Inflammatory macrophage (primary cell): ENCODE data around the gene RNF169.
"Not testable (repeated sequence)": the region's sequence is repeated elsewhere in the genome, so short reads cannot be mapped to it uniquely, and the experiment has no call there.

Source experiments
- DNase-seq, 2 donors: peaks; one replicate each; pipeline ENCODE4 v3.0.0-alpha.2; 2020 to 2022

RNF169 gene

GRCh38 chr11:74730571-74731260 lies 17.9 kb upstream of the RNF169 start:
- no peak for DNase-seq

- peak in 1 of 2 donors; percentile 19 for DNase-seq
These were observed 17.2 kb upstream of the RNF169 start, which contains the start of gene CHRDL2 for GRCh38 chr11:74731301-74732094. Gene CHRDL2, minus strand, starts transcription at chr11:74731426. Its CDS starts 538 bp downstream, at chr11:74730888.

- DNase-seq, result no peak
These were observed 14.1 kb upstream of the RNF169 start for GRCh38 chr11:74734559-74734925.

GRCh38 chr11:74735365-74735928 lies 13.2 kb upstream of the RNF169 start:
- DNase-seq, result peak; percentile 64 to 76

DNA sequence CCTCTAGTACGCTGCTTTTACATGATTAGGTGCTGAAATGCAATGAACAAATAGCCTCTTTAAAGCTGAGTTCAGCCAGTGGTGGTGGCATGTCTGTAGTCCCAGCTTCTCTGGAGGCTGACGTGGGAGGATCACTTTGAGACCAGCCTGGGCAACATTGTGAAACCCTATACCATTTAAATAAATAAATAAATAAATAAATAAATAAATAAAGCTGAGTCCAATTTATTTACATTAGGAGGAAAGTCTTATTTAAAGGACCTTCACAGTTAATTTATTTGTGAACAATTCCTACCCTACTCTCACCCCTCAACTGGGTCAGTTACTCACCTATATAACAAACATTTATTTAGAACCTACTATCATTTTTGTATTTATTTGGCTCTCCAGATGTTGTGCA lies 12.6 kb upstream of the RNF169 start:
- peak in 1 of 2 donors; percentile 11 for DNase-seq

DNA sequence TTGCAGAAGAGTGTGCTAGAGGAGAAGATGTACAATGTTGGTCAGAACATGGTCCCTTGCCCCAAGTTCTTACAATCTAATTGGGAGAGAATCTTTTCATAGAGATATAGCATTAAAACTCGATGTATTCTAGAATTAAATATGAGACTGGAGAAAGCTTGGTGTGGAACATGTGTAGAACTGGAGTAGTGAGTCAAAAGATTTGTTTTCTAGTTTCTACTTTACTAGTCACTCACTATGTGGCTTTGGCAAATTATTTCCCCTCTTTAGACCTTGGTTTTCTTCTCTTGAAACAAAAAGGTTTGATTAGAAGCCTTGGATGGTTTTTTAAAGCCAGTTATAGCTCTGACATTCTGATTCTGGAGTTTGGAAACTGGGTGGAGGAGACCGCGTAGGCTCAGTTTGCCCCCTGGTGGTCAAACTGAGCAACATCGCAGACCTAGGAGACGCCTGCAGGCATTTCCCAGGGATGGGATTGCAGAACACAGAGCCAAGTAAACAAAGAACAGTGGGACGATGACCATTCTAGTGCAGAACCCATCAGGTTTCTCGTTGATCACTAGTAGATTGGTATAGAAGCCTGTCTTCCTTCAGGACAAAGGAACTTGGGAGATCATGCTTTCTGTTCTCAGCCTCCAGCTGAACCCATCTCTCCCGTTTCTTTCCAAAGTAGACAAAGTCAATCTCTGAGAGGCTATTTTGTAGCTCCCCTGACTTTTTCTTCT lies 8.9 kb upstream of the RNF169 start:
- peak; percentile 67 to 77 for DNase-seq

DNA sequence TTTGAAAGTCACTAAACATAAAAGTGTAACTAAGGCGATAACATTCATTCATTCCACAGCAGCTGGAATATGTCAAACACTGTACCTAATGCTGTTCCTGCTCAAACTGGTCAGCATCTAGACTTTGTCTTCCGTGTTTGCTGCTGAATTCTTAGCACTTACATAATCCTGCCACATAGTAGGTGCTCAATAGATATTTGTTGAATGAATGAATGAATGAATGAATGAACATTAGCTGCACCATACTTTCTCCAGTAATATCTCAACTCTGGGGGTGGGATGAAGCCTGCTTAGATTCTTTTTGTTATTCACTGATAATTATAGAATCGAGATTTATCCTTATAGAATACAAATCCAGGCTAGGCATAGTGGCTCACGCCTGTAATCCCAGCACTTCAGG lies 6.6 kb upstream of the RNF169 start:
- no peak for DNase-seq

DNA sequence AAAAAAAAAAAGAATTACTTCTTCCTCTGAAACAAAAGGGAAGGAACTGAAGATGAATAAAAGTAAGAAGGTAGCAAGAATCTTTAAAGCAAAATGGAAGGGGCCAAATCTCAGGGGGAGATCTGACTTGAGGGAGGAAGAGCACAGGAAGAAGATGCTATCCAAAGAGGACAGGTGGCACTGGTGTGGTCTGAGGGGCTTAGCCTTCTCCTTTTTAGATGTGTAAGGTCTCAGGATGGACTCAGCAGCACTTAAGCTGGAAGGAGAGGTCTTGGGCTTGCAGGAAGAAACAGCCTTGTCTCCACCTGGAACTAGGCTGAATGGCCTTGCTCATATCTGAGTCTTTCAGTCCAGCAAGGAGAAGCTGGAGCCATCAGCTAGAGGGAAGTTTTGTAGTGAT lies 5.0 kb upstream of the RNF169 start:
- DNase-seq, result no peak

DNA sequence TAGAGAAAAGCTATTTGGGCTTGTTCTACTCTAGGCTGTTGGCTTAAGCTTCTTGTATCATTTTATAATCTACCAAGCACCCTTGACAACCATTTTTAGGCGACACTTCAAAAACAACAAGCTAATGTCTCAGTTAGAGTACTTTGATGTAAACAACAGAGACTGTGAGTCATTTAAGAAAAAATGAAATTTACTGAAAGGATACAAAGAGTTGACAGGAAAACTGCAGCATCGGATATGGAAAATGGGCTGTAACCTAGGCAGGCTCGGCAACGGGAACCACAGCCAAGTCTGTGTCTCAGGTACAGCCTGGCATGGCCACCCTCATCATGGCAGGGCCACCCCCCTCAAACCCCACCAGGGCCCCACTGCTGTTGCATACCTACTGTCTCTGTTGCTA lies 4.4 kb upstream of the RNF169 start:
- no peak for DNase-seq

DNA sequence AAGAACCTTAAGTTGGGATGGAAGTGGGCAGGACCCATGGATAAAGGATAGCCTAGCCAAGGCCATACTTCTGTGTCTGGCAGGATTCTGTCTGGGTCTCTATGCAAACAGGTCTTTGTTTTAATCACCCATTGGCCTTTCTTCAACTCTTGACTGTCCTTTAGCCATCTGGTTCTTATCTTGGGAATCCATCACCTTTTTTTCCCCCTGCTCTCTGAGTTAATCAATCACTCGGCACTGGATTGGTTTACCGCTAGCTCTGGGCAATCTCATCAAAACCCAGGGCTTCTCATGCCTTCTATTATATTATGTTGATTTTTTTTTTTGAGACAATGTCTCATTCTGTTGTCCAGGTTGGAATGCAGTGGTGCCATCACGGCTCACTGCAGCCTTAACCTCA lies 1.8 kb upstream of the RNF169 start:
- no peak for DNase-seq

- peak; percentile 44 to 76 for DNase-seq
These were observed 697 bp downstream of the RNF169 start for GRCh38 chr11:74749127-74749964.

DNA sequence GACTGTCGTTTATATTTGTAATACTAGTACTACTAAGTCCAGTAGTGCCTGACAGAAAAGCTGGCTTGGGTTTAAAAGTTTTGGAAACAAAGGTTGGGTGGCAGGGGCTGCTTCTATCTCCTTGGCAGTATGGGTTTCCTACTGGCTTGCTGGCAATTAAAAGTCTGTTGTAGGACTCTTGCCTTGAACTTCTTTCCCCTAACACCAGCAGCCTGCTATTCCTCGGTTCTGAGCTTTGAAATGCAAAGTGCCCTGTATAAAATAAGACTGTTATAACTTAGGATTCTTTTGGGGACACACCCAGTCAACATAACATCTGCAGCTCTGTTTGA lies 1.3 kb downstream of the RNF169 start:
- DNase-seq, result no peak

- not testable (repeated sequence) for DNase-seq
These were observed 1.9 kb downstream of the RNF169 start for GRCh38 chr11:74750598-74750997.

GRCh38 chr11:74751303-74751702 lies 2.7 kb downstream of the RNF169 start:
- DNase-seq, result peak in 1 of 2 donors; percentile 54

DNA sequence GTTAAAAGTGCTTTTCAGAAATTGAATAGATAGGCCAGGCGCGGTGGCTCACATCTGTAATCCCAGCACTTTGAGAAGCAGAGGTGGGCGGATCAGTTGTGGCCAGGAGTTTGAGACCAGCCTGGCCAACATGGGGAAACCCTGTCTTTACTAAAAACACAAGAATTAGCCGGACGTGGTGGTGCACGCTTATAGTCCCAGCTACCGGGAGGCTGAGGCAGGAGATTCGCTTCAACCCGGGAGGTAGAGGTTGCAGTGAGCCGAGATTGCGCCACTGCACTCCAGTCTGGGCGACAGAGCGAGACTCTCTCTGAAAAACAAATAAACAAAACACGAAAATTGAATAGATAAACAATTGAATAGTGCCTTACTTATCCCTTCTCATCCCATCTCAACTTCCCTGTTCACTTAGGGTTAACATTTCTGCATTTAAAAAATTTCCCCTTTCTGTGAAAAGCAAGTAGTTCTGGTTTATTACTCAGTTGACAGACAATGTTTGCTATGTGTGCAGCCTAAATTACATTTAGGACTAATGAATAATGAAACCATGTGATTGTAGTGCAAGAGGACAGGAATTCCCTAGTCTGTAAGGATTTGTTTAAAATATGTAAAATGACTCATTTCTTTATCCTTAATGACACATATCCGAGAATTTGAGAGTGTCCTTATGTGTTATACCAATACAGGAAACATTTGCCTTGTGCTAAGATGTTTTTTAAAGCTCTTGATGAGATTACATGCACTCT lies 6.0 kb downstream of the RNF169 start:
- peak; percentile 34 to 41 for DNase-seq

DNA sequence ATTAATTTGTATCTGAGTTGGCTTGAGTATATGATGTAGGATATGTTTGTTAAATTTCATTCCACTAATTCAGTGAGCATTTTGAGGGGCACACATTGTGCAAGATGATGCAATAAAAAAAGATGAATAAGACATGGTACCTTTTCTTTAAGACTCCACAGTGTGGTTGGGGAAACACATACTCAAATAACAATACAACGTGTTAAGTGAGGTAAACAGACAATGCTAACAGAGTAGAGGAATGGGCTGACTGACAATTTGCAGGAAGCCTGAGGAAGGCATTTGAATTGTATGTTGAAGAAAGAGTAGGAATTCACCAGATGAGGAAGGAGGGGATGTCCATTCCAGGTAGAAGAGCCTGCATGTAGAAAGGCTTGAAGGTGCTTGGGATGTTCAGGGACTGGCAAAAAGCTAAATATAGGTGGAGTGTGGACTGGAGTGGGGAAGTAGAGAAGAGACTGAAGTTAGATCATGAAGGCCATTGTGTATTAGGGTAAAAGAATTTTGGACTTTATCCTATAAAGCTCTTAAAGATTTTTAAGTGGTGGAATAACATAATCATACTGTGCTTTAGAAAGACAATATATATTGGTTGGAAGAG lies 6.8 kb downstream of the RNF169 start:
- DNase-seq, result no peak

DNA sequence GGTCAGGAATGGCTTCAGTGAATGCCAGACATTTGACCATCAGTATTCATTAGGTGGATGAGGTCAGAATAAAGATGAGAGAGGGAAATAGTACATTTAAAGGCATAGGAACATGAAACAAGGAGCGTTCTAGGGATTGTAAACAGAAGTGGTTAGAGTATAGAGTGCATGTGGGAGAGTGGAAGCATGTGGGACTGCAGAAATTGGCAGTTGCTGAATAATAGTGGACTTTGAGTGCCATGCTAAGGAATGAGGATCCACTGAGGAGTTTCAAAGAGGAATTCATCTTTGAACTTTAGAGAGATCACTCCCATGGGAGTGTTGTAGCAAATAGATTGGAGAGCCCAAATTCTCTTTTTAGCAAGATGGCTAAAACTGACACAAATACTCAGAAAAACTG lies 7.9 kb downstream of the RNF169 start:
- DNase-seq, result peak in 1 of 2 donors; percentile 18

GRCh38 chr11:74766905-74767304 lies 18.3 kb downstream of the RNF169 start:
- DNase-seq, result no peak

- DNase-seq, result peak in 1 of 2 donors; percentile 31
These were observed 19.6 kb downstream of the RNF169 start for GRCh38 chr11:74768172-74768651.

DNA sequence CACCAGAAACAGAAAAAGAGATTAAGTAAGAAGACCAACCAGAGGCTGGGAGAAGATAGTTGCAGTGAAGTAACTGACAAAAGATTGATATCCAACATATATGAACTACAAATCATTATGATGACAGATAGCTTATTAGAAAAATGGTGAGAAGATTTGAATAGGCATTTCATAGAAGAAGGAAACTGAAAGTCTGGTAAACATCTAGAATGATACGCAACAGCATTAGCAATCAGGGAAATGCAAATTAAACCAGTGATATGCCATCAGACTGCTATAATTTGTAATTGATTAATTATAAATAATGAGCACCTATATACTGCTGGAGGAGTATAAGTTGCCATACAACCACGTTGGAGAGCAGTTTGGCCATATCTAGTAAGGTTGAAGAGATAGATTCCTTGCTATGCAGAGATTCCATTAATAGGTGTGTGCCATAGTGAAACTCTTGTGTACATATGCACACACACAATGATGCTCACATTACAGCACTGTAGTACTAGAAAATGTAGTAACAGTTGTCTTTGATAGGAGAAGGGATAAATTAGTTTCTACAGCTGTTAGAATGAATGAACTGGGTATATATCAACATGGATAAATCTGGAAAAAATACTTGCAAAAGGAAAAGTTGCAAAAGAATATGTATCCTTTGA lies 20.5 kb downstream of the RNF169 start:
- no peak for DNase-seq
